AG04450 (cell line): ENCODE results near the gene NME1. TPM values are rescaled to one million over a fixed set of nuclear protein-coding genes. Genes with fewer than 3 reads are reported as not detected.

Source experiments
- CTCF ChIA-PET: fragments of 300-600, 350-600 bp; formaldehyde crosslinking; extraction: SDS; loops from one replicate; lab custom pipeline; 2022; ENCODE audit warnings: antibody characterized with exemption, inconsistent platforms; lab: Charles Lee
- POLR2A ChIA-PET: fragments of 350-600 bp; formaldehyde crosslinking; extraction: SDS; loops from one replicate; lab custom pipeline; 2021; ENCODE audit warnings: antibody characterized with exemption, inconsistent platforms; lab: Yijun Ruan, JAX
- DNase-seq: peaks from one replicate; pipeline ENCODE4 v3.0.0-alpha.2; 2011; ENCODE audit warnings: low read depth, low spot score
- H3K27ac ChIP-seq: one replicate; pipeline ENCODE4 v1.5.1; 2012; ENCODE audit warnings: low read depth, low read length, control low read depth
- H3K27me3 ChIP-seq: one replicate; pipeline ENCODE4 v1.6.0; 2012; ENCODE audit warnings: low read length; ENCODE audit not compliant: control insufficient read depth, insufficient read depth
- H3K4me3 ChIP-seq: 2 replicates; pipeline ENCODE4 v1.5.1; 2011; ENCODE audit warnings: mild to moderate bottlenecking, low read depth, low read length, control low read depth
- H3K9me3 ChIP-seq: 2 replicates; pipeline ENCODE4 v1.5.1; 2012; ENCODE audit warnings: low read length; ENCODE audit not compliant: control insufficient read depth, insufficient read depth
- polyA plus RNA-seq: library from polyadenylated mRNA; depleted of rRNA; stranded (reverse); fragments of >200 nt; gene quantifications from 2 replicates; pipeline ENCODE4 v1.2.3, GENCODE V29; 2011
- TF ChIP-seq, protein P1 (sequence below): IDR thresholded peaks from 2 replicates; pipeline ENCODE4 v1.5.1; 2011; ENCODE audit warnings: low read depth, low read length, control low read depth, inconsistent platforms

Gene NME1
- polyA plus RNA-seq, 1 experiment: 350 TPM

DNA sequence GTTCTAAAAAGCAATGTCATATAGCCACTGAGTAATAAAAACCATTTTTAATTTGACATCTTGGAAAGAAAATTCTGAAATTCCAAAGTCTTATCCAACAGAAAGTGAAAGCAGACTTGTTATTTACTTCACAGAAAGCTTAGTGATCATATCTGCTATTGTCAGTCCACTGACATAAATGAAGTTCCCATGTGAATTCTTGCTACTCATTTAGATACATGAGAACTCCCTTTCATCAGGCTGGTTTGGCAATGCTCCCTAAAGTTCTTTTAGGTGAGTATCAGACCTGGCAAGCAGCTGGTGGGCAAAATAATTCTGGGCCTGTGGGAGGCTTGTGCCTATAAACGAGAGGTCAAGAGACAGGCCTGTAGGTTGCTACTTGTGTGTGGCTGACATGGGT, 36.3 kb downstream of the NME1 start:
- no peak for DNase-seq
- H3K27ac ChIP-seq: no peak overlapping the region
- H3K4me3 ChIP-seq: no peak overlapping the region
- ChIA-PET CTCF (no interaction called here), POLR2A (no interaction called here)
- TF ChIP-seq, protein P1, sequence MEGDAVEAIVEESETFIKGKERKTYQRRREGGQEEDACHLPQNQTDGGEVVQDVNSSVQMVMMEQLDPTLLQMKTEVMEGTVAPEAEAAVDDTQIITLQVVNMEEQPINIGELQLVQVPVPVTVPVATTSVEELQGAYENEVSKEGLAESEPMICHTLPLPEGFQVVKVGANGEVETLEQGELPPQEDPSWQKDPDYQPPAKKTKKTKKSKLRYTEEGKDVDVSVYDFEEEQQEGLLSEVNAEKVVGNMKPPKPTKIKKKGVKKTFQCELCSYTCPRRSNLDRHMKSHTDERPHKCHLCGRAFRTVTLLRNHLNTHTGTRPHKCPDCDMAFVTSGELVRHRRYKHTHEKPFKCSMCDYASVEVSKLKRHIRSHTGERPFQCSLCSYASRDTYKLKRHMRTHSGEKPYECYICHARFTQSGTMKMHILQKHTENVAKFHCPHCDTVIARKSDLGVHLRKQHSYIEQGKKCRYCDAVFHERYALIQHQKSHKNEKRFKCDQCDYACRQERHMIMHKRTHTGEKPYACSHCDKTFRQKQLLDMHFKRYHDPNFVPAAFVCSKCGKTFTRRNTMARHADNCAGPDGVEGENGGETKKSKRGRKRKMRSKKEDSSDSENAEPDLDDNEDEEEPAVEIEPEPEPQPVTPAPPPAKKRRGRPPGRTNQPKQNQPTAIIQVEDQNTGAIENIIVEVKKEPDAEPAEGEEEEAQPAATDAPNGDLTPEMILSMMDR: no peak
- H3K9me3 ChIP-seq: no peaks in the 10 kb centered on the region
- H3K27me3 ChIP-seq: no peaks in the 10 kb centered on the region

DNA sequence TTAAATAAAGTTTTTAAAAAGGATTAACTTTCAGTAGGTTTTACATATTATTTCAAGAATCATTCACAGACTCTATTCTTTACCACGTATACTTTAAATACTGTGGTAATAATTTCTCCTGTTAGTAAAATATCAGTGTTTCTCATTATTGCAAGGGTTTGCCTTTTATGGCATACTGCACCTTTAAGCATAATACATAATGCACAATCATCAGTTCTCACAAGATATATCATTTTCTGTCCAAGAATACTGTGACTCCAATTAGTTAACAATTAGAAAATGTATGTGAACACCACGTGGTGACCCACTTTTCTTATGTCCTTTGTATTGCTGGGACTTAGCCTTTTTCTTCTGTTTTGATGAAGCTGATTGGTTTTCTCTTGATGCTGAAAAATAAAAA, 38.5 kb downstream of the NME1 start:
- Histone ChIP-seq H3K9me3 (no peaks in the 10 kb centered on the region), H3K27ac (no peak overlapping the region), H3K4me3 (no peak overlapping the region), H3K27me3 (no peaks in the 10 kb centered on the region)
- no peak for DNase-seq
- TF ChIP-seq, protein P1: no peak
- ChIA-PET CTCF (no interaction called here), POLR2A (interaction anchor here (0.5 kb wide), 1 partner anchor 9 kb away, joined by 7 read pairs; no protein-coding TSS in a partner anchor)

DNA sequence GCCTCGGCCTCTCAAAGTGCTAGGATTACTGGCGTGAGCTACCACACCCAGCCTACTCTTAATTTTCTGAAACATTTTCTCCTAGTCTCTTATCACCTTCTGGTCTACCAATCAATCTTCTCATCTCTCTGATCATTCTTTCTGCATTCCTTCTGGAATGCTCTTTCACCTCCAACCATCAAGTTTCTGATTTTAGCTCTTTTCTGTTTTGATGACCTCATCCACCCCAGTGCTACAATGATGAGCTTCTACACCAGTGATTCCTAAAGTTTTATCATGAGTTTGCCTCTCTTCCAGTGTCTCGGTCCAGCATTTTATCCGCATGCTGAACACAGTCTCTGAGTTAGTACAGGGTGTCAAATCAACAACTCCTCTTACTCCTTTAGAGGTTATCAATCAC, 44.4 kb downstream of the NME1 start:
- TF ChIP-seq, protein P1: no peak
- Histone ChIP-seq H3K27me3 (no peaks in the 10 kb centered on the region), H3K27ac (no peak overlapping the region), H3K9me3 (no peaks in the 10 kb centered on the region), H3K4me3 (no peak overlapping the region)
- POLR2A ChIA-PET: no interaction called here
- CTCF ChIA-PET: no interaction called here
- DNase-seq: no peak

DNA sequence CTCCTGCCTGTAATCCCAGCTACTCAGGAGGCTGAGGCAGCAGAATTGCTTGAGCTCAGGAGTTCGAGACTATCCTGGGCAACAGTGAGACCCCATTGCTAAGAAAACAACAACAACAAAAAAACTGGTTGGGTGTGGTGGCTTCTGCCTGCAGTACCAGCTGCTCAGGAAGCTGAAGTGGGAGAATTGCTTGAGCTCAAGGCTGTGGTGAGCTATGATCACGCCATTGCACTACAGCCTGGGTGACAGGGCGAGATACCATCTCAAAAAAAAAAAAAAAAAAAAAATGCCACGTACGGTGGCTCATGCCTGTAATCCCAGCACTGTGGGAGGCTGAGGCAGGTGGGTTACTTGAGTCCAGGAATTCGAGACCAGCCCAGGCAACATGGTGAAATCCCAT, 46.9 kb downstream of the NME1 start:
- CTCF ChIA-PET: interaction anchor here (0.6 kb wide), 1 partner anchor 35 kb away, joined by 3 read pairs; no protein-coding TSS in a partner anchor
- Histone ChIP-seq H3K27me3 (no peaks in the 10 kb centered on the region), H3K4me3 (no peak overlapping the region), H3K9me3 (no peaks in the 10 kb centered on the region), H3K27ac (peak overlapping the region; percentile 21)
- TF ChIP-seq, protein P1: no peak
- POLR2A ChIA-PET: interaction anchor here (0.6 kb wide), 1 partner anchor 8 kb away, joined by 7 read pairs; no protein-coding TSS in a partner anchor
- DNase-seq: no peak

DNA sequence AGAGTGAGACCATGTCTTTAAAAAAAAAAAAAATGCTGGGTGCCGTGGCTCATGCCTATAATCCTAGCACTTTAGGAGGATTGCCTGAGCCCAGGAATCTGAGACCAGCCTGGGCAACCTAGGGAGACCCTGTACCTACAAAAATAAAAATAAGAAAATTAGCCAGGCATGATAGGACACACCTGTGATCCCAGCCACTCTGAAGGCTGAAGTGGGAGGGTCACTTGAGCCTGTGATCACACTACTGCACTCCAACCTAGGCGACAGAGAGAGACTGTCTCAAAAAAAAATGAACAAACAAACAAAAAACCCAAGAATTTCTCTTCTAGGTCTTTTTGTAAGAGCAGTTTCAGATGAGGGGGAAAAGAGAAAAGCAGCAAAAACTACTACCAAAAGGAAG, 47.5 kb downstream of the NME1 start:
- Histone ChIP-seq H3K27me3 (no peaks in the 10 kb centered on the region), H3K4me3 (no peak overlapping the region), H3K9me3 (no peaks in the 10 kb centered on the region), H3K27ac (no peak overlapping the region)
- ChIA-PET CTCF (no interaction called here), POLR2A (interaction anchor here (0.6 kb wide), 1 partner anchor 9 kb away, joined by 7 read pairs; no protein-coding TSS in a partner anchor)
- TF ChIP-seq, protein P1: no peak
- no peak for DNase-seq
